ENCODE measurements around the gene FGD6. TPM values are rescaled to one million over a fixed set of nuclear protein-coding genes. Genes with fewer than 3 reads are reported as not detected.
"Not testable (repeated sequence)": the region's sequence is repeated elsewhere in the genome, so short reads cannot be mapped to it uniquely, and the experiment has no call there.

The FGD6 gene
- total RNA-seq, 1 experiment from 2014 or later: 14.3 TPM

- intact Hi-C loops (cut with micrococcal nuclease): no loop called here
- no peaks in the 10 kb centered on the region for H3K9me3 ChIP-seq (ENCODE audit: low read length)
- no peak for TF ChIP-seq EZH2 (IDR thresholded peaks at IDR 0.05; ENCODE audit: low read length, unreplicated experiment)
- no peak for TF ChIP-seq CTCF (conservative IDR thresholded peaks at IDR 0.05; ENCODE audit: low read depth, low read length)
- no peak for TF ChIP-seq EZH2phosphoT487 (IDR thresholded peaks at IDR 0.05; ENCODE audit: borderline replicate concordance, low read length)
- DNase-seq: no peak
- no peak overlapping the region for H2AFZ ChIP-seq (ENCODE audit: low read length)
- POLR2A ChIA-PET (ENCODE audit: unreplicated experiment): no interaction called here
- H4K20me1 ChIP-seq (ENCODE audit: low read length): no peaks in the 10 kb centered on the region
- no peak overlapping the region for H3K4me3 ChIP-seq (ENCODE audit: low read length)
- peaks cover 5% of the 10 kb centered on the region; the same call in 1 of the 2 replicates for H3K36me3 ChIP-seq (ENCODE audit: low read depth, low read length)
- no peak overlapping the region for H3K4me2 ChIP-seq (ENCODE audit: low read length)
- H3F3A ChIP-seq (ENCODE audit: low read length, unreplicated experiment): no peaks in the 10 kb centered on the region
- H3K9ac ChIP-seq (ENCODE audit: low read length): no peak overlapping the region
- no peaks in the 10 kb centered on the region for H3K27me3 ChIP-seq (ENCODE audit: low read length)
- no peaks in the 10 kb centered on the region for H3K4me1 ChIP-seq (ENCODE audit: insufficient read depth, low read length)
- no peak overlapping the region for H3K27ac ChIP-seq (ENCODE audit: low read length)
- no TSS peak for BruUV-seq (replicated peaks)
- CTCF ChIA-PET: no interaction called here
- no peaks in the 10 kb centered on the region for H3K9me2 ChIP-seq (replicated peaks; ENCODE audit: low read length)
- H3K79me2 ChIP-seq (ENCODE audit: low read length): no peaks in the 10 kb centered on the region
- no peak for ATAC-seq
Observed at GRCh38 chr12:95142431-95143151, 74.7 kb downstream of the FGD6 start.

- intact Hi-C loops (cut with micrococcal nuclease): no loop called here
- CTCF ChIA-PET: no interaction called here
- Histone ChIP-seq H3K79me2 (ENCODE audit: low read length) (no peaks in the 10 kb centered on the region), H3K9me3 (ENCODE audit: low read length) (no peaks in the 10 kb centered on the region), H2AFZ (ENCODE audit: low read length) (no peak overlapping the region), H3K4me3 (ENCODE audit: low read length) (no peak overlapping the region), H3K4me2 (ENCODE audit: low read length) (no peak overlapping the region), H3K27me3 (ENCODE audit: low read length) (no peaks in the 10 kb centered on the region), H3K9ac (ENCODE audit: low read length) (no peak overlapping the region), H3K9me2 (replicated peaks; ENCODE audit: low read length) (no peaks in the 10 kb centered on the region), H3K27ac (ENCODE audit: low read length) (no peak overlapping the region), H4K20me1 (ENCODE audit: low read length) (no peaks in the 10 kb centered on the region), H3F3A (ENCODE audit: low read length, unreplicated experiment) (no peaks in the 10 kb centered on the region), H3K36me3 (ENCODE audit: low read depth, low read length) (peaks cover 8% of the 10 kb centered on the region), H3K4me1 (ENCODE audit: insufficient read depth, low read length) (no peaks in the 10 kb centered on the region)
- DNase-seq (no peak), ATAC-seq (no peak)
- BruUV-seq (replicated peaks): no TSS peak
- no peak for TF ChIP-seq EZH2phosphoT487 (IDR thresholded peaks at IDR 0.05; ENCODE audit: borderline replicate concordance, low read length)
- TF ChIP-seq CTCF (conservative IDR thresholded peaks at IDR 0.05; ENCODE audit: low read depth, low read length): no peak
- TF ChIP-seq EZH2 (IDR thresholded peaks at IDR 0.05; ENCODE audit: low read length, unreplicated experiment): no peak
- POLR2A ChIA-PET (ENCODE audit: unreplicated experiment): no interaction called here
Observed at GRCh38 chr12:95141310-95141709, 76.0 kb downstream of the FGD6 start.

- H3K79me2 ChIP-seq (ENCODE audit: low read length); H3K4me2 ChIP-seq (ENCODE audit: low read length); BruUV-seq (replicated peaks); H3K4me3 ChIP-seq (ENCODE audit: low read length); H3K9ac ChIP-seq (ENCODE audit: low read length); H3K9me2 ChIP-seq (replicated peaks; ENCODE audit: low read length); ATAC-seq; CTCF ChIA-PET; H2AFZ ChIP-seq (ENCODE audit: low read length); H3F3A ChIP-seq (ENCODE audit: low read length, unreplicated experiment); H3K4me1 ChIP-seq (ENCODE audit: insufficient read depth, low read length); H3K27ac ChIP-seq (ENCODE audit: low read length); DNase-seq; H3K9me3 ChIP-seq (ENCODE audit: low read length); H4K20me1 ChIP-seq (ENCODE audit: low read length); intact Hi-C loops (cut with micrococcal nuclease); H3K27me3 ChIP-seq (ENCODE audit: low read length); POLR2A ChIA-PET (ENCODE audit: unreplicated experiment): not testable (repeated sequence)
- H3K36me3 ChIP-seq (ENCODE audit: low read depth, low read length): peaks cover 17% of the 10 kb centered on the region
Observed at GRCh38 chr12:95138031-95138430, 79.2 kb downstream of the FGD6 start.
